Stimulated activated CD4-positive, alpha-beta T cell treated with anti-CD3 and anti-CD28 coated beads, Interleukin-12 subunit alpha, Interleukin-12 subunit beta, amount 100 ng/mL, for 48 hours (primary cell): ENCODE measurements around the gene KIRREL3.

Experiments
- DNase-seq, 3 donors: peaks; one replicate each; pipeline ENCODE4 v3.0.0-alpha.2; 2020; ENCODE audit warnings: low read depth in 2 of 3, low spot score in 1 of 3

The KIRREL3 gene

DNA sequence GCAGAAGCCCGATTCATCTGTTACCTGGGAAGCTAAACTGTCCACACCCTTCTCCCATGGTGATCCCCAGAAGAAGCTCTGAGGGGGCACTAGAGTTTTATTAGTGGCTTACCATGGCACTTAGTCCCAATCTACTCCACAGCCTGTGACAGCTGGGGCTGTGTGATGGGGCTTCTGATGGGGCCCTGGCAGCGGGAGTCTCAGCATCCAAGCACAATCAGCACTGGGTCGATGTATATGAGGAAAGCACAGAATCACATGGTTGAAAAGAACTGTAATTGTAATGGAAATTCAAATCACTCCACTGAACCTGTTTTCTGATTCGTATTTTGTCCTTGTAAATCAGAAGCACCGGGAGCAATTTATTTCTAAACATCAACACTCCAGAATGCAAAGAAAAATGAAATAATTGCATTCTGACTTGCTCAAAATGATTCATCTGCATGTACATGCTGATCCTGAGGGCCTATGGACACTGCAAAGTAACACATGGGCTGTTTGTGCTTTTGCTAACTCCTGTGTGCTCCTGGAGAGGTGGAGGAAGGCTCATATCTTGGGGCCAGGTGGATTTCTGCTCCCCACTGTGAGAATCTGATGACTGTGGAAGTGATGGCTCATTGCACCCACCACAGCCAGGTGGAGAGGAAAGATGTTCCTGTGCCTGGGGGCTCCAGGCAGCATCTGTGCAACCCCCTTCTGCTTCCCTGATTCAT, 203.0 kb downstream of the KIRREL3 start:
- DNase-seq, result no peak

- DNase-seq, result no peak
Observed at GRCh38 chr11:126793596-126793995, 207.0 kb downstream of the KIRREL3 start.

- DNase-seq, result no peak
Observed at GRCh38 chr11:126791991-126792390, 208.6 kb downstream of the KIRREL3 start.

DNA sequence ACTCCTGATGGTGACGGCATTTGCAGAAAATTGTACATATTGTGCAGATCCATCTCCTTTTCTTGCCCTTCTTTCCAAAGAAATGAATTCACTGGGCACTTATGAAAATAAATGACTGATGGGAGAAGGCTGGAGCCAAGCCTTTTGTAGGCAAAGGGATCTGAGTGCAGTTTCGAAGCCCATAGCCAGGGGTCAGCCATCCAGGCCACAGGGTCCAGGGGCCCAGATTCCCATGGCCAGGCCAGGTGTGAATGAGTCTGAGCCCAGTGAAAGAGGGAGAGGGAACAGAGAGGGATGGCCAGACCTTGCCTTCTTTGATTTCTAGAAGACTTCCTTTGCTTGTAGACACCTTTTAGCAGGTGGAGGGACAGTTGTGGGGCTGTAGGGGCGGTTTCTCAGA, 209.1 kb downstream of the KIRREL3 start:
- DNase-seq, result no peak

DNA sequence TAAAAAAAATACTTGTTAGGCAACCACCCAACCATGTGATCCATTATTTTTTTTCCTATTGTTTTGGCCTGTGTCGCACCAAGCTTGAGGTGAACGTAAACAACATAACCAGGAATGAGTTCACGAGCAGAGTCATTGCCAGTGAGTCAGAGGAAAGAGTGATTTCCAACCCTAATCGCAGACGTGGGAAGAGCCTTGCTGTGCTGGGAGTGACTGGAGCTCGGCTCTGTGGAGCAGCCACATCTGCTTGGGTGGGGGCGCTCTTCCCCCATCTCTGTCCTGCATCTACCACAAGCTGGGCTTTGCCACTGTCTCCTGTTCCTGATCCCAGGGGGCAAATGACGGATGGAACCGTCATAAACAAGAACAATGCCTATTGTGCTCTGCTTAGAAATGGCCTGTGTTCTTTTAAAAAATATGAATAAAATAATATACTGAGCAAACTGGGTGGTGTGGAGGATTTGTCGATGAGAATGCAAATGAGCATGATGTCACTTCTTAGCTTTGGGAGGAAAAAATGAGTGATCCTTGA, 210.0 kb downstream of the KIRREL3 start:
- no peak for DNase-seq

DNA sequence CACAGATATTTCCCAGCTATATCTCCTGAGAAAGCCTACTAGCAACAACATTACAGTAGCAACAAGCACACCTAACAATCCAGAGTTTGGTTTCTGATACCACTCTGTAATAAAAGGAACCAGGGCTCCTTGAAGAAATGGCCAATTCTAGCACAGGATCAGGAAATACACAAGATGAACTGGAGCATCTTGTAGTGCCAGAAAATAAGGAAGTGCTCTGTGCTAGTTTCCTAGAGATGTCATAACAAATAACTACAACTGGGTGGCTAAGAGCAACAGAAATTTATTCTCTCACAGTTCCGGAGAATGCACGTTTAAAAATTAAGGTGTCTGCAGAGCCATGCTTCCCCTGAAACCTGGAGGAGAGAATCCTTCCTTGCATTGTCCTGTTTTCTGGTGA, 217.8 kb downstream of the KIRREL3 start:
- DNase-seq, result no peak

GRCh38 chr11:126781942-126782341, 218.6 kb downstream of the KIRREL3 start:
- DNase-seq, result no peak

- no peak for DNase-seq
Observed at GRCh38 chr11:126776119-126776518, 224.5 kb downstream of the KIRREL3 start.

- no peak for DNase-seq
Observed at GRCh38 chr11:126772267-126772666, 228.3 kb downstream of the KIRREL3 start.

- DNase-seq, result no peak
Observed at GRCh38 chr11:126768702-126769101, 231.9 kb downstream of the KIRREL3 start.

- no peak for DNase-seq
Observed at GRCh38 chr11:126766440-126766839, 234.1 kb downstream of the KIRREL3 start.

DNA sequence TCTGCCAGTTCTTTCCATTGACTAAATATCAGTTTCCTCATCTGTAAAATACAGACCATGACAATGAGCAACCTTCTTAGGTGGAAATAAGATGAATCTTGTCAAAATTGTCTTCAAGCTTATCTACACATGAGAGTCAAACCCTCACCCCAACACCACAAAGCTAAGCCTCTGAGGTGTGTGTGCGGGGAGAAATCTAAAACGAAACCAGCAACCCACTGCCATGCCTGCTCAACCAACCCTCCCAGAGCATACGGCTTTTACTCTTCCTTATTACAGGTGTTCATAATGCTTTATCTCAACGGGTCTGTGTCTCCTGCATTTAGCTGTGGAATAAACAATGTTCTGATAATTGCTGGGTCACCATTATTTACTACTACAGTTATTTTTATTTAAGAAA, 235.4 kb downstream of the KIRREL3 start:
- no peak for DNase-seq

DNA sequence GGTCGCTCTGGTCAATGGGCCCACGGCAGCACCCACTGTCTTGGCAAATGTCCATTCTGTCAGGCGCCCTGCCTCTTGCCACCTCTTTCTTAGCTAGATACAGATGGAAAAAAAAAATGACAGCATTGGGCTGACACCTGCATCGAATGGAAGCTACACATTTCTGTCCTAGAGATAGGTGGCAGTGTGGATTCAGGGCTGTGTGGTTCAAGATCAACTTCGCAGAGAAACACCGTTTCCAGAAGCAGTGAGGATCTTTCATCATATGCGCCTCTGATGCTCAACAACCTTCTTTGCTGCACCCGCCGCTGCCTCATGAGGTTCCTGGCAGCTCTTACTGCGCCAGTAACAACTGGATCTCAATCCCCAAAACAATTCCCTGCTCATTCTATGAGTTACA, 236.3 kb downstream of the KIRREL3 start:
- no peak for DNase-seq

GRCh38 chr11:126756855-126757254, 243.7 kb downstream of the KIRREL3 start:
- no peak for DNase-seq

DNA sequence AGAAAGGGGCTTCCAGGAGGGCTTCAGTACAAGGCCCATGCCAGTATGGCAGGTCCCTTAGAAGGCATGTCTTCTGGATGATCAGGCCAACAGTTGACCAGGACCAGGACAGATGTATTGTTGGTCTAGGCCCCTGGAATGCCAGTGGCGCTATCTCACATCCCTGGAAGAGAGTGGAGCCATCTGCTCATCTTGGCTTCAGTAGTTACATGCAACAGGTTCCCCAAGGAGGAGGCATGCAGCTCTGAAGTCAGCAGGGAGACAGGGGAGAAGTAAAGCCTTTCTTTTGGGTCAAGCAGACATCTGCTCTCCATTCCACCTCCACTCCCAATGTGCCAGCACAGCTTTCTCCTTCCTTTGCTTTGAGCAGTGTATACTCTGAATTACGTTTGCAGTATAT, 244.1 kb downstream of the KIRREL3 start:
- DNase-seq, result no peak

GRCh38 chr11:126755526-126755925, 245.0 kb downstream of the KIRREL3 start:
- DNase-seq, result no peak

DNA sequence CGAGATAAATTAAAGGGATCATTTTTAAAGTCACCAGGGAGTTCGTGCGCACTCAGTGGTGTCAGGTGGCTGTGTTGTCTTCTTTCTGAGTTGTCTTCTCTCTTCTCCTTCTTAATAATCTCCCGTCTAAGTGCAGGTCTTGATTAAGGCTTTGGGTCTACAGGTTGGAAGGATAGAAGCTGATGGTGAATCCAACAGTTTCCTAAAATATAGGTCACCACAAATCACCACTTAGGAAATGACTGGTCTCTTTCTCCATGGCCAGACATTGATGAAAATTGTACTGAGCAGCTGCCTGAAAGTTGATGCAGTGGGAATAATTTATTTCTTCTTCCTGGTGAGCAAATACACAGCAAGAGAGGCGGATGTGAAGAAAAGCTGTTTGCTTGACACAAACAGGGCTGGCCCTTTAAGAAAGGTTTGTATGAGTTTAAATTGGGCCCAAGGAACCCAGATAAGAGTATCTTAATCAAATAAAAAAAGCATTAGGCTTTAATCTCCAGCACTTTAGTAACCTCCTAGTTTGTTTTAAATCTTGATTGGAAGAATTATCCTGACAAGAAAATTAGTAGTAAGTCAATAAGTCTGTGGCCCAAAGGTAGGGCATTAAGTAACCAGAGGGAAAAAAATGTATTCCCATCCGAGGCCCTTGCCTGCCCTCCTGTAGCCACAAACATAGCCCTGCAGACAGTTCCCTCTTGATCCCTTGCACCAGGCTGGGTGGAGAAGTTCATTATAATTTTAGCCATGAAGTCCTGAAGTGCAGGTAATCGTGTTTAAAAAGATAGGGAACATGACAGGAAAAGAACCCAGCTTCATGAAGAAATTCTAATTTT, 245.8 kb downstream of the KIRREL3 start:
- DNase-seq, result no peak

DNA sequence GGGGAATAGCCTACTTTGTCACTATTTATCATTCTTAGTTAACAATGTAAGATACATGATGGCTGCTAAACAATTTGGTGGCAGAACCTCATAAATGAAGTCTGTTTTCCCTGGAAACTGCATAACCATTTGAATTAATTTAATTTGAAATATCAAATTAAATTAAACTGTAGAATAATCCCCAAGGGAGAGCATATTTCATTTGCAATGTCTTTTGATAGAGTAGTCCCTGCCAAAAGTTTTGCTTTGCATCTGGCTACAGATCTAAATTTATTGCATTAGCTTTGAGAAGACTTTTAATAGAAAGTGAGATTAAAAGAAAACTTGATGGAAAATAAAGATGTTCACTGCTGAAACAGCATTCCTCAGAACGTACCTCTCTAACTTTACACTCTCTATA, 246.6 kb downstream of the KIRREL3 start:
- DNase-seq, result no peak

DNA sequence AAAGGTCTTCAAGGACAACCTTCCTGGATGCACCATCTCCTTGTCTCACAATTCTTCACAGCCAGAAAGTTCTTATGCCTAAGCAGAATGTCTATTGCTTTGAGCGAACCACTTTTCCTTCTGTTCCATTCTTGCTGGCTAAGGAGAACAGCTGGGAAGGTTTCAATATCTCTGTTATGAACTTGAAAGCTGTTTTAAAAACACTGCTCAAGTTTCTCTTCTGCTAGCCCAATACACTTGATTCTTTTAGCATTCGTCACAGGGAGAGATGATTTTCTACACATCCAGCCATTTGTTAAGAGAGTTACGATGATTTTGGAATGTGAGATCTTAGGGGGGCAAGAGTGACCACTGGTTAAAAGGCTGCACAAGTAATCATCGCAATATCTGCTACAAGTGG, 249.3 kb downstream of the KIRREL3 start:
- DNase-seq, result no peak

DNA sequence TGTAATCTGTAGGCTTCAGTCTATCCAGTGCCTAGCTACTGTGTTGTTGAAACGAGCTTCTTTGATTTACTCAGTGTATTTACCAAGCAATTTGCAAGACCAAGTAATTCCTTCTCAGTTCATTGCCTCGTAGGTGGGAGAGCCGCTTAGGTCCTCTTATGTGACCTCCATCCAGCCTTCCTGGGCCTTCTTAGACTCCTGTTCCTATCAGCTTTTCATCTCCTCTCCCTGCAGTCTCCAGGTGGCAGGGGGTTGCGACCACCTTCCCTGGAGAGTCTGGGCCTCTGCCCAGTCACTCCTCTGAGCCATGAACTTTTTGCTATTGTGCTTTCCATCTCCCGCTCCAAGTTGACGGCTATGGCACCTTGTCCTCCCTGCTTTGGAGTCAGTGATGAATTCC, 251.8 kb downstream of the KIRREL3 start:
- no peak for DNase-seq

DNA sequence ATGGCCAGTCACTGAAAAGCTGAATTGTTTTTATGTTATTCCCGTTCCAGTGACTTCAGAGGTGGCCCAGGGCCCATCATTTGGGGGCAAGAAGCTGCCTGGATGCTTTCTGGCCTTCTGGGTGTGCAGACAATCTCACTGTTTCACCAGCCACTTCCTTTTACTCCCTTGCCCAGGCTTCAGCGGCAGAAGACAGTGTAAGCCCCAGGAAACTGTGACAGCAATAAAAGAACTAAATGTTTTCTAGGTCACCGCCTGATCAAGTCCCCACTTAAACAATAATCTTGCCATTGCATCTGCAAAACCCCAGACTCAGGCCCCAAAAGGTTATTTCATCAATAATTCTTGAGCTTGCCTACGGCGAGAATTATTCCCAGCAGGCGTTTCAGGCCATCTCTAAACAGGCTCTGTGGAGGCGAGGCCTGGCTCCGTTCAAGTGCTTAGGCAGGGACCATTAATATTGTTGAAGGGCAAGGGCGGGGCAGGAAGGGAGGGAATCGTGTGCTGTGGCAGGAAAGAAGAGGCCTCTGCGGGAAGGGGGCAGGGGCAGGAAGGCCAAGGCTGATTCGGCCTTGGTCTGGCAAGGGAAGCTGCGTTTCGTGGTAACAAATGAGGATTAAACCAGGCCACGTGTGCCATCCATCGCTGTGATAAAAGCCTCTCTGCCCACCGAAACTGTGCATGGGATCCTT, 252.3 kb downstream of the KIRREL3 start:
- no peak for DNase-seq

DNA sequence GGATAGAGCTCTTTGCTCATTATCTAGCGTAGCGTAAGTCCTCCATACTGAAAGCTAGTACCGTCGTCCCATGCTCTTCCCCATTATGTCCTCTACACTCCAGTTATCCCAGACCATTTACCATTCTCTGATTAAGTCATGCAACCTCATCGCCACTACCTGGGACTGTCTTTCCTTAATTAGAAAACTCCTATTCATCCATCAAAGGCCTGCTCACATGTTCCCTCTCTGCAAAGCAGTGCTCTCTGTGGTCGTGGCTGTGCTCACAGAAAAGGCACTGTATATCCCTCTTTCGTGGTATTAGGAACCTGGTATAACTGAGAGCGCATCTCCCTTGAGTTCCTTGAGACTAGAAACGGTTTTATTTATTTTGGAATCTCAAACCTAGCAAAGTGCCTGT, 253.3 kb downstream of the KIRREL3 start:
- no peak for DNase-seq
